ENCODE measurements around the gene ECSIT.
A peak's percentile ranks its signal among the peaks of the same experiment; 100 is the strongest.

The ECSIT gene

DNA sequence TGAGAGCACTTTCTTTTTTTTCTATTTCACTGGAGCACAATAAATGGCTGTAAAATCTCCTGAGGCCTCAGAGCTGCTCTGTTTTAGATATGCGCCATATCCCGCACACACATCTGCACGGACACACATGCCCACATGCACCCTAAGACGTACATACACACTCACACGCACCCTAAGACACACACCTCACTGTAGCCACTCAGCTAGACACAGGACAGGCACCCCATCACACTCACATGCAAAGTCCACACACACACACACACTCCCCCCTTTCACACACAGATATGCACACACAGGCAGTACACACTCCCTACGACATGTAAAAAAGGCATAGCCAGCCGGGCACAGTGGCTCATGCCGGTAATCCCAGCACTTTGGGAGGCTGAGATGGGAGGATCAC is 21.3 kb upstream of the ECSIT start:
- DNase-seq = no peak

DNA sequence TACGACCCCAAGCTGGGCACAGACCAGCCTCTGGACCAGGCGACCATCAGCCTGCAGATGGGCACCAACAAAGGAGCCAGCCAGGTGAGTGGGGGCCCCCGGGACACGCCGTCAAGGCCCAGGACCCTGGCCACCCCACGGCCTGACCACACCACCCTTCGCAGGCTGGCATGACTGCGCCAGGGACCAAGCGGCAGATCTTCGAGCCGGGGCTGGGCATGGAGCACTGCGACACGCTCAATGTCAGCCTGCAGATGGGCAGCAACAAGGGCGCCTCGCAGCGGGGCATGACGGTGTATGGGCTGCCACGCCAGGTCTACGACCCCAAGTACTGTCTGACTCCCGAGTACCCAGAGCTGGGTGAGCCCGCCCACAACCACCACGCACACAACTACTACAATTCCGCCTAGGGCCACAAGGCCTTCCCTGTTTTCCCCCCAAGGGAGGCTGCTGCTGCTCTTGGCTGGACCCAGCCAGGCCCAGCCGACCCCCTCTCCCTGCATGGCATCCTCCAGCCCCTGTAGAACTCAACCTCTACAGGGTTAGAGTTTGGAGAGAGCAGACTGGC is 20.5 kb upstream of the ECSIT start:
- DNase-seq = no peak

DNA sequence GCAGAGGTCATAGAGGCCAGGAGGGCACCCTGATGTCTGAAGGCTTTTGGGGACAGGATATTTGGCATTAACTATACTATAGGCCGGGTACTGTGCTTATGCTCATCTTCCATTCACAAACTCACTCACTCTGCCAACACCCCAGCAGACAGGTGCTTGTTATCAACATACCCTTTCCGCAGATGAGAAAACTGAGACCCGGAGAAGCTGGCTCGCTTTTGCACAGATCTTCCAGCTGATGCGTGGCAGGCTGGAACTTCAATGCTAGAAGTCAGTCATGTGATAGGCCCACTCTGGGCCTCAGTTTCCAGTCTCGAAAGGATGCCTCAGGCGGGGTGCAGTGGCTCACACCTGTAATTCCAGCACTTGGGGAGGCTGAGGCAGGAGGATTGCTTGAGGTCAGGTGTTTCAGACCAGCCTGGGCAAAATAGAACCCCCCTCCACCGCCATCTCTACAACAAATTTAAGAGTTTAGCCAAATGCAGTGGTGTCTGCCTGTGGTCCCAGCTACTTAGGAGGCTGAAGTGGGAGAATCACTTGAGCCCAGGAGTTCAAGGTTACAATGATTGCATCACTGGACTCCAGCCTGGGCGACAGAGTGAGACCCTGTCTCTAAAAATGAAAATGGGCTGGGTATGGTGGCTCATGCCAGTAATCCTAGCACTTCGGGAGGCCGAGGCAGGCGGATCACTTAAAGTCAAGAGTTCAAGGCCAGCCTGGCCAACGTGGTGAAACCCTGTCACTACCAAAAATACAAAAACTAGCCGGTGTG is 19.2 kb upstream of the ECSIT start:
- no peak for DNase-seq

DNA sequence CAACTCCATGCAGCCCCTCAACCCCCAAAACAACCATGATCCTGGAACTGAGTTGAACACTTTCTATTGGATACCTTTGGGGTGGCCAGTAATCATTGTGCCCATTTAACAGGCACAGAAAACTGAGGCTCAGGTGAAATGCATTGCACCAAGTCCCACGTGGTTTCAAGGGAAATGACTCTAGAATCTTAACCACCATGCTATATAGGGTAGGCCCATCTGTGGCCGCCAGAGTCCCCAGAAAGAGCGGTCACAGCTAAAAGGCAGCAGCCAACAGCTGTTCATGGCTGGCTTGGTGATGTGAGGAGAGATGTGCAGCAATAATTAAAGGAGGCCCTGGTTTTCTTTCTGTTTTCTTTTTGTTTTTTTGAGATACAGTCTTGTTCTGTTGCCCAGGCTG is 12.3 kb upstream of the ECSIT start:
- DNase-seq = no peak

DNA sequence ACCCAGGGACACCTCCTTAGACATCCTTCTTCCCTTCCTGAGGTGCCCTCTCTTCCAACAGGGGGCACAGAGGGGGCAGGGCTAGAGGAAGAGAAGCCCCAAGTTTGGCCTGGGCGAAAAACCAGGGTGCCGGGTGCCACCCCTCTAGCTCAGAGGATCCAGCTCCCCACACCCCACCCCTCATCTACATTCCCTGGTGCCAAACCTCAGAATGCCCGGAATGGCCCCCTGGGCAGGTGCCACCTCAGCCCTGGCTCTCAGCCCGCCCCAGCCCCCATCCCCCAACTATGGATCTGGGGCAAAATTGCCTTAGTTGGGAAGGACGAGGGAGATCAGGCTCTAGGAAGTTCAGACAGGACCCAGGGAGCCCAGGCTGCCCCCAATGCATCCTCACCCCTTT is 11.7 kb upstream of the ECSIT start:
- no peak for DNase-seq

DNA sequence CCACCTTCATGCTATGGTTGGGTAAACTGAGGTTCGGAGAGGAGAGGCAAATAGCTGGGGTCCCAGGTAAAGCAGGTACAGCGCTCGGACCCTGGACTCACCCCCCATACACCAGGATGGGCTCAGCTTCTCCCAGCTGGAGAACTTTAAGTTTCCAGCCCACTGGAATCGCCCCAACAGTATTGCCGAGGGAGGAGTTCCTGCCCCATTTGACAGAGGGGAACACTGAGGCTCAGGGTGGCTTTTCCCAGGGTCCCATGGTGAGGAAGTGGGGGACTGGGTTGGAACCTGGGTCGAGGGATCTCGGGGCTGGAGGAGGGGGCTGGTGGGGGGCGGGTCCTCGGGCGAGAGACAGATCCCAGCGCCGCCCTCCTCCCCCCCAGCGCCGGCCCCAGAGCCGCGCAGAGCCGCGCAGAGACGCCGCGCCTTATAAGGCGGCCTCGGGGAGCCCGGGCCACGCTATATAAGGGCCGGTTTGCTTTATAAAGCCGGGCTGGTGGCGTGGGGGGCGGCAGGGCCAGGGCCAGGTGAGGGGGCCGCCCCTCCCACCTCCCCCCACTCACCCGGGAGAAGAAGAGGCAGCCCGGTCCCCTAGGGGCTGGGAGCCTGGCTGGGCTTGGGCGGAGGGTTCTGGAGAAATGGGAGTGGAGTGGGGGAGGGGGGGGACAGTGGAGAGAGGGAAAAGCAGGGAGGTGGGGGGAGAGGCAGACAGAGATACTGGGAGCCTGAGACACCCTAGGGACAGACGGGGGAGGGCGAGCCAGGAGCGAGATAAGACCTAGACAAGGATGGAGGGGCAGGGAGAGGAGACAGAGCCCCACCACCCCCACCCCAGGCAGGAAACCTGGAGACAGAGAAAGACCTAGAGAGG is 10.8 kb upstream of the ECSIT start:
- DNase-seq = peak in 2 of 3 experiments; percentile 61 to 66

DNA sequence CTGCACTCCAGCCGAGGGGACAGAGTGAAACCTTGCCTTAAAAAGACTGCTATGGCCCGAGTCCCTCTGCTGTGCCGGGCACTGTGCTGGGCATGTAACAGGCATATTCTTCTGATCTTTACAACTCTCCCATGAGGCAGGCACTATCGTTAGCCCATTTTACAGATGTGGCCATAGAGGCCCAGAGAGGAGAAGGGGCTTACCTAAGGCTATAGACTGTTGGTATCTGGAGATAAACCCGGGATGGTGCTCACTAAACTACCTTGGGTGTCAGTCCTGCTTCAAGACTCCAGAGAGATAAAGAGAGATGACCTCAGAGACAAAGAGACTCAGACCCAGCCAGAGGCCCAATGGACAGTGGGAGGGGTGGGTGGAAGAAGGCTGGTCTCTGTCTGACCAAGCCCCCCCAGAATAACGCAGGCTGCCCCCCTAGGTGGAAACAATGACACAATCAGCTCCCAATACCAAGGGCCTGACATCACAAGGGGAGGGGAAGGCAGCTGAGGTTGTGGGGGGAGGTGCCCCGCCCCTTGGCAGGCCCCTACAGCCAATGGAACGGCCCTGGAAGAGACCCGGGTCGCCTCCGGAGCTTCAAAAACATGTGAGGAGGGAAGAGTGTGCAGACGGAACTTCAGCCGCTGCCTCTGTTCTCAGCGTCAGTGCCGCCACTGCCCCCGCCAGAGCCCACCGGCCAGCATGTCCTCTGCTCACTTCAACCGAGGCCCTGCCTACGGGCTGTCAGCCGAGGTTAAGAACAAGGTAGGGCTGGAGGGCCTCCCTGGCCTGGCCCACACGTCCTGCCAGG is 9.5 kb upstream of the ECSIT start, which contains the start of gene CNN1:
Gene CNN1 (plus strand): TSS at position 620 of the 805 bp plus-strand sequence. CDS start 77 bp downstream, at position 697.
- no peak for DNase-seq

DNA sequence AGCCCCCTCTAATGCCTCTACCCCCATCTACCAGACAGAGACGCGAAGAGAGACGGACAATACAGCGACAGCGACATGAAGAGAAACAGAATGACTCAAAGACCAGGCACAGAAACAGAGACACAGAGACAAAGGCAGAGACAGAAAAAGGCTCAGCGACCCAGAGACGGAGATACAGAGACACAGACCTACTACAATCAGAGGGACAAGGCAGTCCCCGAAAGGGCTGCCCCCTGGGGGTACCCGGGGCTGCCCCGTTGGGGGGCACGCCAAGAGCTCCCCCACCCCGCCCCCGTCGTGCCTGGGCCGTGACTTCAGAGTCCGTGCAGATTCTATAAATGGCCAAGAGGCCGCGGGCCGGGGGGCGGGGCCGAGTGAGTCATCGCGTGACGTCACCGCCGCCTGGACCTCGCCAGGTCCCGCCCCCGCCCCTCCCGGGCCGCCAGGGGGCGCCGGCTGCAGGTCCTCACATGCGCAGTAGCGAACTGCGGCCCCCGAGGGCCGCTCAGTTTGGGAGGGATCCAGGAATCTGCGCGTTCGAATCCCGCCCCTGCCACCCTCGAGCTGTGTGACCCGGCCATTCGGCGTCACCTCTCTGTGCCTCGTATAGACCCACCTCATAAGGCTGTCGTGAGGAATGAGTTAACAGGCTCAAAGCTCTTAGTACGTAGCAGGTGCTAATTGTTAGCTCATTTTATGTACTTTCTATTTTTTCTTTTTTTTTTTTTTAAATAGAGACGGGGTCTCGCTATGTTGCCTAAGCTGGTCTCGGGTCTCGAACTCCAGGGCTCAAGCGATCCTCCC is 7.1 kb upstream of the ECSIT start:
- peak; percentile 72 to 84 (median 73) for DNase-seq

DNA sequence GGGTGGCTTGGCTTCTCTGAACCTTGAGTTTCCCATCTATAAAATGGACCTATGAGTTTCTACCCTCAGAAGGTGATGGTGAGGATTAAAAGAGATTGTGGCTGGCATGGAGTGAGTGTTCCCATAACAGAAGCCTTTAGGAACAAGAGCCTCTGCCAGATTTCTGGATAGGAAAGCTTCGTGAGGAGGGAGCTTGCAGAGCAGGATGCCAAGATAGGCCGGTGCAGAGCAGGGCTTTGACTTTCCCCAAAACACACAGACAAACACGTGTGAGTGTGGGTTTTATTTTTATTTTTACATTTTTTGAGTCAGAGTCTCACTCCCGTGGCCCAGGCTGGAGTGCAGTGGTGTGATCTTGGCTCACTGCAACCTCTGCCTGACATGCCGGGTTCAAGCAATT is 6.0 kb upstream of the ECSIT start:
- DNase-seq = peak in 1 of 3 experiments; percentile 6

DNA sequence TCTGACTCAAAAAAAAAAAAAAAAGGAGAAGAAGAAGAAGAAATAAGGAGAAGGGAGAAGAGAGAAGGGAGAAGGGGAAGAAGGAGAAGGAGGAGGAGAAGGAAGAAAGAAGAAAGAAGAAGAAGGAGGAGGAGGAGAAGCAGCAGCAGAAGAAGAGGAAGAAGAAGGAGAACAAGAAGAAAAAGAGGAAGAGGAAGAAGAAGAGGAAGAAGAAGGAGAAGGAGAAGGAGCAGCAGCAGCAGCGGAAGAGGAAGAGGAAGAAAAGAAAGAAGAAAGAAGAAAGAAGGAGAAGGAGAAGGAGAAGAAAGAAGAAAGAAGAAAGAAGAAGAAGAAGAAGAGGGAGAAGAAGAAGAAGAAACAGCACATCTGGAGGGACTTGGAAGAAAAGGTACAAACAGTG is 5.6 kb upstream of the ECSIT start:
- no peak for DNase-seq

DNA sequence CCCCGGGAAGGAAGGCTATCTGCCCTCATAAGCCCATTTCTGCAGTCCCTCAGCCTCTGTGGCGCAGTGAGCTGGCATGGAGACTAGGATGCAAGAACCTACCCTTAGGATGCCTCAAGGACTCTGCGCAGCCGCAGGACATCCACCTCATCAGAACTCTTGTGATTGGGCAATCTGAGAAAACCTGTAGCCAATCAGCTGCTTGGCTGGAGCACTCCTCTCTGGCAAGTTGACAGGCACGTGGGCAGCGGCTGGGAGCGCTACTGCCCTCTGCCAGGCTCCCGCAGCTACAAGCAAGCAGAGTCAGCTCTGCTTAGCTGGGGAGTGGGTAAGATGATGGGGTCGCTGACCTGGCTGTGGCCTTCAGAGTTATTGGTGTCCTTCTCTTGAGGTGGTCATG is 1.5 kb upstream of the ECSIT start:
- peak; percentile 48 to 87 (median 64) for DNase-seq

DNA sequence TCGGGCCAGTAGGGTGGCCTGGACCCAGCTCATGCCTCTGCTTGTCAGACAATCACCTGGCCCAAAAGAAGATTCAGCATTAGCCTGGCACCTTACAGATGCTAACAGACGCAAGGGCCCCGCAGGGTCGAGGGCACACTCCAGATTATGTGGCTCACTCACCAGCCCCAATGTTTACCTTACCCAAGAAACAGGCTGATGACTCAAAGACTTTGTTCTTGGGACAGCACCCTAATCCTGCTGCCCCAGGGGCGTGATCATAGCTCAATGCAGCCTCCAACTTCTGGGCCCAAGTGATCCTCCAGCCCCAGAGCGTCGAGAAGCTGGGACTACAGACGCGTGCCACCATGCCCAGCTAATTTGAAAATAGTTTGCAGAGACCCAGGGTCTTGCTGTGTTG is 9.8 kb downstream of the ECSIT start:
- DNase-seq = no peak

DNA sequence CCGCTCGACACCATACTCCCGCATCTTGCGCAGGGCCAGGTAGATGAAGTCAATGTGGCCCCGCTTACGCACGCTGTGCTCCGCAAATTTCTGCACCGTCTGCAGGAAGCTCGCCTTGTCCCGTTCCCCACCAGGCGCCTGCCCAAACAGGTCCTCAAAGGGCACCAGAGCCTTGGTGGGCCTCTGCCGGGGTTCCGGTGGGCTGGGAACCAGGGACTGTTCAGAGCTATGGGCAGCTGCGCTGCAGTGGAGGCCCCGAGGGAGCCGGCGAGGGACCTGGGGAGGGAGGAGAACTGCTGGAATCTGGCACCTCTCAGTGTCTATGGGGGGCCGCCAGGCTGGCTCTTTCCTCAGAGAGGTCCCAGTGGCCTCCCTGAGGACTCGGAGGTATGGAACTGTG is 15.0 kb downstream of the ECSIT start:
- no peak for DNase-seq

DNA sequence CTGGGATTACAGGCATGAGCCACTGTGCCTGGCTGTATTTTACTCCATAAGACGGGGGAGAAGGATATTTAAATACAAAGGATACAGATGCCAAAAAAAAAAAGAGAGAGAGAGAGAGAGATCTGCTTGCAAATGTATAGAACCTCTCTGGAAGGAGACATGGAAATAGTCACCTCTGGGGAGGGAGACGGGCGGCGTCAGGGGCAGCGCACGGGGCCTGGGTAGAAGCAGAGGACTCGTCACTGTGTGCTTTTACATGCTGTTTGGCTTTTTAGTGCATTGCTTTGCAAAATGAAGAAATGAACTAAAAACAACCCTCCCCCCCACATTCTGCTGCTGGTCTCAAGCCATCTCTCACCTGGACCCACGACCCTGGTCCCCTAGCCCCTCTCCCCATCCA is 18.5 kb downstream of the ECSIT start:
- no peak for DNase-seq

DNA sequence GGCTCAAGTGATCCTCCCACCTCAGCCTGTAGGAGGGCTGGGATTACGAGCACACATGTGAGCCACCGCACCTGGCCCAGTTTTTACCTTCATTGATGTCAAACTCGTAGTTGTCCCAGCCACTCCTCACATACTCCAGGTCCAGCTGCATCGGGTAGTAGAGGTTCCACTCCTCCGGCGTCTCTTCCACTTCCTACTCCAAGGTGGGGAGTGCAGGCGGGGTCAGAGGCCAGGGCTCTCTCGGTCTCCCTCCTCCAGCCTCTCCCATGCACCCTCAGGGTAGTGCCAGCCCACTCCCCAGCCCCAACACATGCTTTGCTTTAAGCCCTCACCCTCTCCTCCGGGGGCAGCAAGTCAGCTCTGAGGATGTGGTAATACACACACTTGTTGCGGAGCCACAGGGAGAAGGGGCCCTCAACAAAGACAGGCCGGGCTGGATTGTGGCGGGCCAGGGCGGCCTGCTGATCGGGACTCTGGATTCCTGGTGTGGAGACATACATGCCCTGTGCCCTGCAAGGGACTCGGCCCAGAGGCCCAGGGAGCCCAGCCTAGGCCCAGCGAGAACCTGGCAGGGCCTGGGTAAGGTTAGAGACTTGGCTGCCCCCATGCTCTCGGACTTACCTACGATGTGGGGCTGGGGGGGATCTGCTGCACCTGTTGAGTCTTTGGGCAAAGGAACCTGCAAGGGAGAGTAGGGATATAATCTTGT is 21.4 kb downstream of the ECSIT start:
- no peak for DNase-seq

DNA sequence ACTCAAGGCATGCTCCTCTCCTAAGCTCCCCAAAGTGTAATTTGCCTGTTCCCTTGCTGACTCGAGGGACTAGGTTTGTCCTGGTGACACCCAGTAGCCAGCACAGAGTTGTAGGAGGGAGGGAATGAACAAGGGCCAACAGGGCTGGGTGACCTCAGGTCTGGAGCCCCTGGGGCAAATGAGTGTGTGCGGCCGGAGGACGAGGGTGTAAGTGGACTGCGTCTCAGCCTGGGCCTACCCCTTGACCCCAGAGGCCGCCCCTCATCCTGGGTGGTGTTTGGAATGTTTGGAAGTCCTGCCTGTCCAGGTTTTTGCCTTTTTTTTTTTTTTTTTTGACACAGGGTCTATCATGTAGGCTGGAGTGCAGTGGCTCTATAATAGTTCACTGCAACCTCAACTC is 22.0 kb downstream of the ECSIT start:
- no peak for DNase-seq

DNA sequence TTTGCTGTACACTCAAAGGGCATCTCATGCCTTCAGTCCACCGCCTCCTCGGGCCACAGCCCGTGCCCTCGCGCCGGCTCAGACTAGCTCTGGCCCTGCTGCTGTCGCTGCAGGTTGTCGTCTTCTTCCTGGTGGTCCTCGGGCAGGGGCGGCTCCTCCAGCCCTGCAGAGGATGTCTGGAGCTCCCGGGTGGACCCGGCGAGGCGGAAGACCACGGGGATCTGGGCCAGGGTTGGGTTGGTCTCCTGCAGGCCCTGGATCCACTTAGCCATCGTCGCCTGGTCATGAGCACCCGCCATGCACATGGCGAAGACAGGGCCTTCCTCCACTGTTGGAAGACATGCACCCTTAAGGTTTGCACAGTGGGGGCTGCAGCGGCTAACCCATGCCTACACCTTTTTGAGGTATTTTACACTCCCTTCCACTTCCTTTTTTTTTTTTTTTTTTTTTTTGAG is 22.8 kb downstream of the ECSIT start:
- no peak for DNase-seq

DNA sequence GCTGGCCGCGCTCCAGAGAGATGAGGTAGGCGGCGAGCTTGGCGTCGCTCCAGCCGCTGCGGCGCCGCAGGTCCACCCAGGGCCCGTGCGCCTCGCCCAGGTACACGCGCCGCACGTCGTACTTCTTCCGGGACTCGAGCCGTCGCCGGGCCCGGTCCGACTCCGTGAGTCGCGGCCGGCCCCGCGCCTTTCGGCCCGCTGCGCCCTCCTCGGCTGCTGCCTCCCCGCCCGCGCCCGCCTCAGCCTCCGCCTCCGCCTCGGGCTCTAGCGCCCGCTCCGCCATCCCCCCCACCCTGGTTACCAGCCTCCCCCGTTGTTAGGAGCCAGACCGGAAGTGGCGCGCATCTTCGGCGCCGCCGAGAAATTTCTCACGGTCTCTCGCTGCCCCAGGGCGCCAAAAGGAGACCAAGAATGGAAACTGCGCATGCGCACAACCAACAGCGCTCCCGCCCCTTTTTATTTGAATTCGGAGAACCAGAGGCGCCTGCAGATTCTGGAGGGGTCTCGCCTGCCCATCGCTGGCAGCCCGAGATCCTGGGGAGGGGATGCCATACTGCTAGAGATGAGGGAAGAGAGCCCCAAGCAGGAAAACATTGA is 23.3 kb downstream of the ECSIT start, which contains the start of gene ZNF653:
Gene ZNF653 (minus strand): TSS at position 336 of the 597 bp plus-strand sequence. CDS start 53 bp downstream, at position 283.
- DNase-seq = peak; percentile 93 to 99 (median 97)

DNA sequence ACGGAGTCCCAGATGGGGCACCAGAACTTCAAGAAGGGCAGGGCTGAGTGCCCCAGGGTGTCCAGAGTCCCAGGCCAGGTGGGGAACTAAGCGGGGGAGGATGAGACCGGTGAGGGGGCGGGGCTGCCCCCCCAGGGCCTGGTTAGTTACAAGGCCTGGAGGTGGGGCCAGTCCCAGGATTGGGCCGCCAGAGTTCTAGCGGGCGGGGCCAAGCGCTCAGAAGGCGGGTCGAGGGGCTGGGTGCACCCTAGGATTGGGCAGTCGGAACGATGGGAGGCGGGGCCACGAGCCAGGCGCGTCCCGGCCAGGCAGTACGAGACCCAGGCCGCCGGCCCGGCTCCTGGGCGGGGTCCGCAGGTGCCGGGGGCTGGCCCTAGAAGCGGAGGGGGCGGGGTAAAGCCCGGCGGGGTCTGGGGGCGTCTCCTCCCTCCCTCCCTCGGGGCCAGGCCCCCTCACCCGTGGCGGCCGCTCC is 23.9 kb downstream of the ECSIT start:
- peak; percentile 88 to 97 (median 97) for DNase-seq

DNA sequence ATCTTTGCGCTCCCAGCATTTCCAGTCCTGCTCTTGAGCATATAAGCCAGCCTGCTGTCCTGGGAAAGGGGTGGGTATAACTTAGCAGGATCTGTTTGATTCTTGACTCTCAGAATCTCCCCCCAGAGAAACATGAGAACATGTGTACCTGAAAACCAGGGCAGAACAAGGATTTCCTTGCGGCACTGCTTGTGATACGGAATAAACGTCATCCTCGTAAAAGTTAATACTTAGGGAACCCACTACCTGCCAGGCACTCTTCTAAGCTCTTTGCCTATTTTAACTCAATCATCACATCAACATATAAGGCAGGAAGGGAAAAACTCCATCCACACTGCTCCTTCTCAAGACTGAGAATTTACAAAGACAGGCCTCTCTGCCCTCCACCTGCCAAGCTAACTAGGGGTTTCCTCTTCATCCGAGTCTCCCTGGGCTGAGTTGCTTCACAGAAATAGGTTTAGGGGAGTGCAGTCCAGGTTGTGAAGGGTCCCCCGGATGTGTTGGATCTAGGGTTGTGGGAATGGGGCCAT is 24.4 kb downstream of the ECSIT start:
- DNase-seq = no peak

All from NCI-H1417 (cell line).